Endothelial cell (in vitro differentiated cells): Measurements from ENCODE around the gene ROCK1. TPM values are rescaled to one million over a fixed set of nuclear protein-coding genes. Genes with fewer than 3 reads are reported as not detected.

ENCODE experiments used
- DNase-seq: peaks from one replicate; pipeline ENCODE4 v3.0.0; 2021; ENCODE audit warnings: low spot score
- H3K27ac Mint-ChIP-seq: one replicate; pipeline ENCODE4 v1.8.0; 2021; ENCODE audit warnings: mixed read lengths, inconsistent platforms; ENCODE audit not compliant: unreplicated experiment
- H3K27me3 Mint-ChIP-seq: one replicate; pipeline ENCODE4 v1.8.0; 2021; ENCODE audit warnings: mild to moderate bottlenecking, moderate library complexity, mixed read lengths, inconsistent platforms; ENCODE audit not compliant: unreplicated experiment
- H3K36me3 Mint-ChIP-seq: one replicate; pipeline ENCODE4 v1.8.0; 2021; ENCODE audit warnings: mild to moderate bottlenecking, low read depth, mixed read lengths, inconsistent platforms; ENCODE audit not compliant: unreplicated experiment
- H3K4me1 Mint-ChIP-seq: one replicate; pipeline ENCODE4 v1.8.0; 2021; ENCODE audit warnings: mild to moderate bottlenecking, mixed read lengths, inconsistent platforms; ENCODE audit not compliant: unreplicated experiment
- H3K4me3 Mint-ChIP-seq: one replicate; pipeline ENCODE4 v1.8.0; 2021; ENCODE audit warnings: mild to moderate bottlenecking, mixed read lengths, inconsistent platforms; ENCODE audit not compliant: unreplicated experiment
- H3K9me3 Mint-ChIP-seq: one replicate; pipeline ENCODE4 v1.8.0; 2021; ENCODE audit warnings: mixed read lengths, inconsistent platforms; ENCODE audit not compliant: unreplicated experiment
- CTCF ChIP-seq: fragments of 200-600 bp; sonication (generic); IDR thresholded peaks from one replicate; pipeline ENCODE4 v1.5.0; 2021; ENCODE audit warnings: antibody characterized with exemption; ENCODE audit not compliant: unreplicated experiment
- total RNA-seq: library from RNA; stranded (reverse); fragmentation: NEBNext Ultra II Directional; extraction: Animal tissue kit (Norgen Biotek cat#: 25700); gene quantifications from one replicate; pipeline ENCODE4 v1.2.1, GENCODE V29; 2021; ENCODE audit not compliant: unreplicated experiment

The ROCK1 gene
- total RNA-seq, 1 donor from 2014 or later: 62.2 TPM

GRCh38 chr18:21051620-21052019 lies 60.0 kb downstream of the ROCK1 start:
- DNase-seq: no peak
- H3K9me3 Mint-ChIP-seq: no peaks in the 10 kb centered on the region
- no peaks in the 10 kb centered on the region for H3K36me3 Mint-ChIP-seq
- no peaks in the 10 kb centered on the region for H3K4me1 Mint-ChIP-seq
- no peak for TF ChIP-seq CTCF
- no peak overlapping the region for H3K4me3 Mint-ChIP-seq
- H3K27me3 Mint-ChIP-seq: no peaks in the 10 kb centered on the region
- no peak overlapping the region for H3K27ac Mint-ChIP-seq

GRCh38 chr18:21049306-21049705 lies 62.3 kb downstream of the ROCK1 start:
- H3K4me3 Mint-ChIP-seq: no peak overlapping the region
- no peak overlapping the region for H3K27ac Mint-ChIP-seq
- no peaks in the 10 kb centered on the region for H3K27me3 Mint-ChIP-seq
- no peaks in the 10 kb centered on the region for H3K36me3 Mint-ChIP-seq
- DNase-seq: no peak
- H3K9me3 Mint-ChIP-seq: no peaks in the 10 kb centered on the region
- TF ChIP-seq CTCF: no peak
- H3K4me1 Mint-ChIP-seq: no peaks in the 10 kb centered on the region

GRCh38 chr18:21047126-21047525 lies 64.5 kb downstream of the ROCK1 start:
- no peaks in the 10 kb centered on the region for H3K27me3 Mint-ChIP-seq
- no peak overlapping the region for H3K4me3 Mint-ChIP-seq
- no peak for DNase-seq
- H3K4me1 Mint-ChIP-seq: no peaks in the 10 kb centered on the region
- no peaks in the 10 kb centered on the region for H3K9me3 Mint-ChIP-seq
- no peaks in the 10 kb centered on the region for H3K36me3 Mint-ChIP-seq
- no peak for TF ChIP-seq CTCF
- no peak overlapping the region for H3K27ac Mint-ChIP-seq

- DNase-seq: no peak
- Mint-ChIP-seq H3K4me3 (no peak overlapping the region), H3K36me3 (peaks cover 6% of the 10 kb centered on the region), H3K27ac (no peak overlapping the region), H3K27me3 (no peaks in the 10 kb centered on the region), H3K9me3 (no peaks in the 10 kb centered on the region), H3K4me1 (peaks cover 15% of the 10 kb centered on the region)
- no peak for TF ChIP-seq CTCF
These were observed 71.1 kb downstream of the ROCK1 start for GRCh38 chr18:21040466-21040865.

- Mint-ChIP-seq H3K27ac (no peak overlapping the region), H3K4me3 (no peak overlapping the region), H3K36me3 (peaks cover 10% of the 10 kb centered on the region), H3K4me1 (peaks cover 15% of the 10 kb centered on the region), H3K9me3 (no peaks in the 10 kb centered on the region), H3K27me3 (no peaks in the 10 kb centered on the region)
- TF ChIP-seq CTCF: no peak
- no peak for DNase-seq
These were observed 73.4 kb downstream of the ROCK1 start for GRCh38 chr18:21038201-21038600.
